Lower lobe of right lung (tissue), 2 donors: ENCODE data around the gene XPNPEP2. TPM values are rescaled to one million over a fixed set of nuclear protein-coding genes. Genes with fewer than 3 reads are reported as not detected.
A peak's percentile ranks its signal among the peaks of the same experiment; 100 is the strongest.

Source experiments
- ATAC-seq, 2 donors: fragments of 200-7000 bp; cut with Tn5 transposase; one replicate each; pipeline ENCODE4 v1.9.1; 2020 to 2022; ENCODE audit warnings: mild to moderate bottlenecking in 2 of 2, moderate library complexity in 2 of 2
- DNase-seq: peaks from one replicate; pipeline ENCODE4 v3.0.0-alpha.2; 2020
- H3K27ac ChIP-seq: fragments of 200-600 bp; one replicate; pipeline ENCODE4 v1.8.0; 2022
- H3K27me3 ChIP-seq: fragments of 200-600 bp; one replicate; pipeline ENCODE4 v1.8.0; 2022; ENCODE audit warnings: low read depth
- H3K36me3 ChIP-seq: fragments of 200-600 bp; one replicate; pipeline ENCODE4 v1.8.0; 2022; ENCODE audit warnings: mild to moderate bottlenecking
- H3K4me1 ChIP-seq: fragments of 200-600 bp; one replicate; pipeline ENCODE4 v1.8.0; 2022
- H3K4me3 ChIP-seq: fragments of 200-600 bp; one replicate; pipeline ENCODE4 v1.8.0; 2022; ENCODE audit warnings: mild to moderate bottlenecking
- H3K9me3 ChIP-seq: fragments of 200-600 bp; one replicate; pipeline ENCODE4 v1.8.0; 2022
- intact Hi-C: fragments of 100-400 bp; cut with DNase I; formaldehyde crosslinking; loops from one replicate; pipeline ENCODE4 v1.11.0; 2022
- total RNA-seq: library from RNA; stranded (reverse); fragmentation: NEBNext Ultra II Directional; extraction: Animal tissue kit (Norgen Biotek cat#: 25700); gene quantifications from one replicate; pipeline ENCODE4 v1.2.1, GENCODE V29; 2021
- TF ChIP-seq, protein P1 (sequence below): fragments of 200-600 bp; IDR thresholded peaks from one replicate; pipeline ENCODE4 v1.8.0; 2022; ENCODE audit warnings: antibody characterized with exemption, mild to moderate bottlenecking
- donor health status: DM: no; HTN: yes; CAD: no; lungs with severe emphysema.

XPNPEP2 gene
- total RNA-seq, 1 donor from 2014 or later, result 2.9 TPM

DNA sequence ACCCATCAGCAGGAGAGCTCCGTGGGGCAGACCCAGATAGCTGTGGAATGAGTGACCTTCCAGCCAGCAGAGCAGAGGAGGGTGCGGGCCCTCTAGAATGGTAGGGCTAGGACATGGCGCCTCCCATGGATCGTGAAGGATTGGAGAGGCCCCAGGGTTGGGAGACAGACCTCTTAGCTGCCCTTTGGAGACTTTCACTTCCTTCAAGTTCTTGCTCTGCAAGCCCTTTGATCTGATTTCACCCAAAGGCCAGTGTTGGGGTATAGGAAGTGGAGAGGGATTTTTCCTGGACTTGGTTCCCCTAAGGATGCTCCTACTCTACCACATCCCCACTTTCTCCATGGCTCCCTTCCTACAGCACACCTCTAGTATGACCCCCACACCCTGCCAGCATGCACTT, 43.9 kb downstream of the XPNPEP2 start:
- Histone ChIP-seq H3K9me3 (no peaks in the 10 kb centered on the region), H3K27ac (no peak overlapping the region), H3K4me3 (peak overlapping the region; percentile 38), H3K27me3 (no peaks in the 10 kb centered on the region), H3K4me1 (no peaks in the 10 kb centered on the region), H3K36me3 (no peaks in the 10 kb centered on the region)
- DNase-seq (no peak), ATAC-seq (no peak)
- TF ChIP-seq, protein P1, sequence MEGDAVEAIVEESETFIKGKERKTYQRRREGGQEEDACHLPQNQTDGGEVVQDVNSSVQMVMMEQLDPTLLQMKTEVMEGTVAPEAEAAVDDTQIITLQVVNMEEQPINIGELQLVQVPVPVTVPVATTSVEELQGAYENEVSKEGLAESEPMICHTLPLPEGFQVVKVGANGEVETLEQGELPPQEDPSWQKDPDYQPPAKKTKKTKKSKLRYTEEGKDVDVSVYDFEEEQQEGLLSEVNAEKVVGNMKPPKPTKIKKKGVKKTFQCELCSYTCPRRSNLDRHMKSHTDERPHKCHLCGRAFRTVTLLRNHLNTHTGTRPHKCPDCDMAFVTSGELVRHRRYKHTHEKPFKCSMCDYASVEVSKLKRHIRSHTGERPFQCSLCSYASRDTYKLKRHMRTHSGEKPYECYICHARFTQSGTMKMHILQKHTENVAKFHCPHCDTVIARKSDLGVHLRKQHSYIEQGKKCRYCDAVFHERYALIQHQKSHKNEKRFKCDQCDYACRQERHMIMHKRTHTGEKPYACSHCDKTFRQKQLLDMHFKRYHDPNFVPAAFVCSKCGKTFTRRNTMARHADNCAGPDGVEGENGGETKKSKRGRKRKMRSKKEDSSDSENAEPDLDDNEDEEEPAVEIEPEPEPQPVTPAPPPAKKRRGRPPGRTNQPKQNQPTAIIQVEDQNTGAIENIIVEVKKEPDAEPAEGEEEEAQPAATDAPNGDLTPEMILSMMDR, result no peak
- intact Hi-C loops, result no loop called here

DNA sequence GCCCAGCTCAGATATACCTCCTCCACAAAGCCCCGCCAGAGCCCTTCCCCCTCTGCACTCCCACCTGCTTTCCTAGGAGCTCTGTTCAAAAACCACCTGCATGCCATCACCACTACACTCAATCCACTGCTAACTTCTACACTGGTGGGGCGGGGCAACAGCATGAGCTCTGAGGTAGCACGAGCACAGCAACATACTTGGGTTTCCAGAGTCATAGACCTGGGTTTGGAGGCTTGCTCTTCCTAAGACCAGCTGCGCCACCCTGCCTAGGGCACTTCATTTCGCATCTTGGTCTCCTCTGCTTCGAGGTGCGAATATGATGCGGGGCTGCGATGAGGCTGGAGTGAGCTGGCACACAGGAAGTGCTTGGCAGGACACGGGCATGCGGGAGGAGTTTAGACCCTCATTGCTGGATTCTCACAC, 44.5 kb downstream of the XPNPEP2 start:
- intact Hi-C loops, result no loop called here
- TF ChIP-seq, protein P1, result no peak
- Histone ChIP-seq H3K4me3 (no peak overlapping the region), H3K36me3 (no peaks in the 10 kb centered on the region), H3K9me3 (no peaks in the 10 kb centered on the region), H3K4me1 (no peaks in the 10 kb centered on the region), H3K27ac (no peak overlapping the region), H3K27me3 (no peaks in the 10 kb centered on the region)
- DNase-seq, result no peak
- ATAC-seq, result no peak

DNA sequence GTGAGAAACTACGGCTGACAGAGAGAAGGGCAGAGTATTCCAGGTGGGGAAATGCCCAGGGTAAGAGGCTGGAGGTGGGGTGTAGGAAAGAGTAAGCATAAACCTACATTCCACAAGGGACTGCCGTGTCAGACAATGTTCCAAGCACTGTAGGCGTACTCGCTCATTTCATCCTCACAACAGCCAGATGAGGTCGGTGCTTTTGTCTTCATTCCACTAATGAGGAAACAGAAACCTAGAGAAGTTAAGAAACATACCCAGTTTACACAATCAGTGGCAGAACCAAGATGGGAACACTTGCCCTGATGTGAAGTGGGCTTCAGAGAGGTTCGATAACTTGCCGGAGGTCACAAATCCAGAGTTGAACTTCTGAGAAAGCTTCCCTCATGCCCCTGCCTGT, 45.6 kb downstream of the XPNPEP2 start:
- TF ChIP-seq, protein P1, result no peak
- intact Hi-C loops, result no loop called here
- ATAC-seq (no peak), DNase-seq (no peak)
- Histone ChIP-seq H3K36me3 (no peaks in the 10 kb centered on the region), H3K4me1 (no peaks in the 10 kb centered on the region), H3K27ac (no peak overlapping the region), H3K9me3 (no peaks in the 10 kb centered on the region), H3K4me3 (no peak overlapping the region), H3K27me3 (no peaks in the 10 kb centered on the region)

DNA sequence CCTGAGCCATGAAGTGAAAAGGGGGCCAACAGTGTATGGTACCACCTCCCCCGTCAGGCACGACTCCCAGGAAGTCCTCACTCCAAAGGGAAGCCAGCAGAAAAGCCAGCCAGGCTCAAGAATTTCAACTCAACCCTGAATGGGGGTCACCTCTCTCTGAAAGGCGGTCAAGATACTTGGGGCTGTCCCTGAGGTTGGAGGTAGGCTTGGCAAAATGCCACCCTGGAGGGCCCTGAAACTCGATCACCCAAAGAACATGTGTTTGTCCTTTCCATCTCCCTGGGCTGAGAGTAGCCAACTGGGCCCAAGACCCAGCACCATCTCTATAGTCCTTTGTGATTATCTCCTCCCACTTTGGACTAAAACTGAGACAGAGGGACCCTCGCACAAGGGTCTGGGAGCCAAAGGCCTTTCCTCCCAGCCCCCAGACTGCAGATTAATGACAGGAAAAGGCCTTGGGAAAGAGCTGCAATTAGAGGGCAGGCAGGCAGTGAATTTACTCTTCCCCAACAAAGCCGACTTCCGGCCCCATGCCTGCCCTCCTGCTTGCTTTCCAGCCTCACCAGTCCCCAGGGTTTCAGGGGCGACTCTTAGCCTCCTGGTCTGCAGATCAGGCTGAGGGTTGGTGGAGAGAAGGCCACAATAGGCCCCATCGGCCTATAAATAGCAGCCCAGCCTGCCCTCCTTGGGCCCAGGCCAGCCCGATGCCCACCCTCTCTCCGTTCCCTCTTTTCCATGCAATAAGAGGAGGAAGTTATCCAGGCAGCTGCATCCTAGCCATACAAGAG, 46.6 kb downstream of the XPNPEP2 start:
- TF ChIP-seq, protein P1, result no peak
- H3K27ac ChIP-seq, result no peak overlapping the region
- DNase-seq (no peak), ATAC-seq (no peak)
- H3K9me3 ChIP-seq, result no peaks in the 10 kb centered on the region
- no peaks in the 10 kb centered on the region for H3K4me1 ChIP-seq
- no peaks in the 10 kb centered on the region for H3K27me3 ChIP-seq
- no peaks in the 10 kb centered on the region for H3K36me3 ChIP-seq
- intact Hi-C loops, result no loop called here
- H3K4me3 ChIP-seq, result no peak overlapping the region

DNA sequence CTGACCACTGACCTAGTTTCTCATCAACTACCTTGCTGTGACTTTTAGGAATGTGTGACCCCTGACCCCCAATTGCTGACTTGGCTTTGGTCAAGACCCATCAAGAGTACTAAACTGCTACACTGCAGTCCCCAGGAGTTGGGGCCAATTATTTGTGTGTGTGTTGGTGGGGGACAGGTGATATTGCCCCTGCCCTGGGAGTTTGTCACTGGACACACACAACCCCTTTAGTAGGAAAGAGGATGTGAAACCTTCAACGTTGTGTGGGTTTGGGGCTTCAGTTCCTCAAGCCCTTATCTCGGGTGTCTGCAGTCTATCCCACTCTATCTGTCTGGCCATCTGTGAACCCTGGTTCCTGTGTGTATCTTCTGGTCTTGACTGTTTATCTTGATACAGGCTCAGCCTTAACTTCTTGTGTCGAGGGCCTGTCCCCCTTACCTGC, 47.5 kb downstream of the XPNPEP2 start:
- DNase-seq (no peak), ATAC-seq (peak; percentile 23 to 51)
- no peaks in the 10 kb centered on the region for H3K36me3 ChIP-seq
- H3K9me3 ChIP-seq, result no peaks in the 10 kb centered on the region
- no peaks in the 10 kb centered on the region for H3K4me1 ChIP-seq
- no peaks in the 10 kb centered on the region for H3K27me3 ChIP-seq
- no peak overlapping the region for H3K27ac ChIP-seq
- no peak overlapping the region for H3K4me3 ChIP-seq
- TF ChIP-seq, protein P1, result no peak
- intact Hi-C loops, result no loop called here
